Stimulated activated CD4-positive, alpha-beta T cell treated with anti-CD3 and anti-CD28 coated beads, Interleukin-12 subunit alpha, Interleukin-12 subunit beta, amount 100 ng/mL, for 48 hours (primary cell): ENCODE results near the gene CADPS.
A peak's percentile ranks its signal among the peaks of the same experiment; 100 is the strongest.

Experiments used
- DNase-seq, 3 donors: peaks; one replicate each; pipeline ENCODE4 v3.0.0-alpha.2; 2020; ENCODE audit warnings: low read depth in 2 of 3, low spot score in 1 of 3

Gene CADPS

DNA sequence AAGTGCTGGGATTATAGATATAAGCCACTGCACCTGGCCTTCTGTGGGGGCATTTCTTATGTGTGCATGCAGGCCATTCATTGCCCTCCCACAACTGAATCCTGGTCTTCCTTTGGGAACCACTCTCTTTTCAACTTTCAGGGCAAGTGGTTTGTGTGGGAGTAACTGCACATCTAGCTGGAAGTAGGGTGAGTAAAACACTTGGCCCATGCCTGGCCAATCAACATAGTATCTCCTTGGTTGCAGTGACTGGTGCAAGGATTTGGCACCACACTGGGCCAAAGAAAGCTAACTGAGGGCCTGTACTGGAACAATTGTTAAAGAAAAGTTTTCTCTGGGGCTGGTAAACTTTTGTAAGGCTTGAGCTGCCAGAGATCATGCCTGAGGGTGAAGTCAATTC lies 312.6 kb downstream of the CADPS start:
- DNase-seq, result no peak

DNA sequence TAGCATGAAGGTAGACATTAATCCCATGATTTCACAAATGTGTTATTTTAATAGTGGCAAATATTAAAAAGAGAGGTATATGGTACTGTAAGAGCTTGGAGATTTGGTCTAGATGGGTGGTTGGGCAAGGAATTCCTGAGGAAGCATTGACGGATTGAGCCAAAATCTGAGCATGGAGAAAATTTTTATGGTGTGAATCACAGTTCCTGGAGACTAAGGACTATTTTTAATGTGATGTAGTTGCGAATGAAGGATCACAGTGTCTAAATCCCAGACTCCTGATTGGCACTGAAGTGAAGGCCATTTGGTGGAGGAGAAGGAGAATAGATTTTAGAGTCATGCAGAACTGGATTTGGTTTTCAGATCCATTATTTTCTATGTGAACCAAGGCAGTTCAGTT lies 313.2 kb downstream of the CADPS start:
- DNase-seq, result no peak

DNA sequence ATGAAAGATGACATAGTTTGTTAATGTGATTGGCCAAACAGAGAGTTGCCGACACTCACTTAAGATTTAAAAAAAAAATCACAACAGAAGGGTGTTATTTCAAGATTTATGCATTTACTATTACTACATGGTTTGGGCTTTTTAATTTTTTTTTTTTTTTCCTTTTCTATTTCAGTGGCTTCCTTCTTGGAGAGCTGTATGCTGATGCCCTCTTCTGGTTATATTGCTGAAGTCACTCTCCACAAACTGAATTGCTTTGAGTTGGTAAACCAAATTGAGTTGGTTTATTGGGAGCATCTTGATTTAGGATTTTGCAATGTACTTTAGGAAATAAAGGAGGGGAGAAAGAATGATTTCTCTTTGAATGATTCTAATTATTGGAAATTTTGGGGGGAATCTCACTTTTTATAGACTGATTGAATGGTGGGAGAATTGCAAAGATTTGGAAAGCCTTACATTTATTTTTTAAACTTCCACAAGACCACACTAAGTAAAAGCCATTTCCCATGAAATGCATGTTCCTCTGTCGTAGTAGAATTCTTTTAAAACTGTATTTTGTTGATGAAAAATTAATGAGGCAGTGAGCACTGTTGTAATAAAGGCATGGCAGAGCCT lies 315.3 kb downstream of the CADPS start:
- DNase-seq, result no peak

DNA sequence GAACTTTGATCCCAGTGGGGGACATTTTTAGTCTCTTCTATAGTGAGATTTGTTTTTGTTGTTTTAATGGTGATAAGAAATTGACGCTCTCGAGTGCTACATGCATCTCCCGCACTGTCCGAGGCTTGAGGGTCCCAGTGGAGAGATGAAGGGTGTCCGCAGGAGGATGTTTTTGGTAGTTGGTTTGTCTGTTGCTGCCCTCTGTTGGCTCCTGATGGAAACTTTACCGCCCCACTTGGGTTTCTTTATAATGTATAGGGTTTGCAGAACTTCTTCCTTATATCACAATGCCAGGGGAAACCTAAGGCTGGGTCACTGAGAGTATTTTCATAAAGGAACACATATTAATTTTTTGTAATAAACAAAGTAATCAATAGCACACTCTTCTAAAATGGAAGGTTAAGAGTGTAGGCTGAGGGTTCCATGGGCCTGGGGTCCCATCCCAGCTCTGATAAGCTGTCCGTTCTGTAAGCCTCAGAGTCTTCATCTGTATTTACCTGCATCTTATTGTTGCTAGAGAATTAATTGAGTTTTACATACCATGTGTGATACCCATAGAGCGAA lies 316.6 kb downstream of the CADPS start:
- no peak for DNase-seq

DNA sequence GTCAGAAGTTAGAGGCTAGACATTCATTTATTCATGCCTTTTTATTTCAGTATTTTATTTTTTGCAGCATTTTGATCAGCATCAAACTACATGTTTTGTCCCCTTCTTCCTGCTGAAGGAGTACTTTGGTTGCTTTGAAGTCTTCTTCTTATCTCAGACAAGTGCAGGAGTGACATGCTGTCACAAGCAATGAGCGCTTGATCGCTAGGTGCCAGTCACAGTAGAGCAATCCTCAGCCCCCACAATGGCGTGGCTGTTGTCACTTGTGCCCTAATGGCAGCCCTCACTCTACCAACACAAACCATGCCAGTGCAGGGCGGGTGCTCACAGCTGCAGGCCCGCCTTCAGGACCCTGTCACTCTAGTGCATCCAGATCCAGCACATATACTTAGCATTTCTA lies 317.2 kb downstream of the CADPS start:
- no peak for DNase-seq

DNA sequence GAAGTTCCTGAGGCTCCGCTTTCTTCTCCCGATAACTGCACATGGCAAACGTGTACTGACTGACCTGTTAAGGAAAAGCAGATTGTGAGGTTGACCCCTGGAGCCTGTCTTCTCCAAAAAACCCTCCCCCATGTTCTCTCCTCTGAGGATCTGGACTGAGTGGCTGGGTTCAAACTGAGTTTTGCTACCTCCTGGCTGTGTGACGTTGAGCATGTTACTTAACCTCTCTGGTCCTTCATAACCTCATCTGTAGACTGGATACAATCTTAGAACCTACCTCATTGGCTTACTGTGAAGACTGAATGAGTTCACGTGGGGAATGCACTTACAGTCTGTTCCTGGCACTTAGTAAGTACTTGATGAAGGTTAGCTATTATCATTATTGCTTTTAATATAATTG lies 317.8 kb downstream of the CADPS start:
- no peak for DNase-seq

DNA sequence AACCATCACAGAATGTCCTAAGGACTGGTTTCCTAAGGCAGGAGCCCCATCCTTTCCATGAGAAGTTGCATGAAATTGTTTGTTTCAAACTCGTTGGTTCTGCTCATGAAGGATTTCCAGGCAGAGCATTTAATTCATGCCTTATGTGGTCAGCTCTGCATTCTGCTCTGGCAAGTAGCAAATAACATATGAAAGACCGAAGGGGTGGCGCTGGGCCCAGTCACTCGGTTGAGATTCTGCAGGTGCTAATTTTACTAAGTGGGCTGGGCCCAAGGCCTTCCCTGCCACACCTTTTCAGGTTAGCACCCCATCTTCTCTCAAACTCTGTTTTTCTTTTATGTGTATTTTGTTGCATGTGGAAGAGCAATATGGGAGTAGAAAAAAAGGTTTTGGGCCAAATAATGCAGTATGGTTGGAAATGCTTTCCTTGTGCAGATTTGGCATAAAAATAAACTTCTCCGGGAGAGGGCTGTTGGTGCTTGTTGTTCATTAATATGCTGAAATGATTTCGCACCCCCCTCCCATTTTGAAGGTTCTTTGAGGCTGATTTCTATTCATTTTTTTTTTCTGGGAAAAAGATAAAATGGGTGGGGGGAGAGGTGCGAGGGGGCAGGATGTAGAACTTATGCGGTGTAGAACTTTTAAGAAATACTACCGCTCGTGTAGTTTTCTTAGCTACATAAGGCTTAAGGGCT lies 318.9 kb downstream of the CADPS start:
- no peak for DNase-seq

DNA sequence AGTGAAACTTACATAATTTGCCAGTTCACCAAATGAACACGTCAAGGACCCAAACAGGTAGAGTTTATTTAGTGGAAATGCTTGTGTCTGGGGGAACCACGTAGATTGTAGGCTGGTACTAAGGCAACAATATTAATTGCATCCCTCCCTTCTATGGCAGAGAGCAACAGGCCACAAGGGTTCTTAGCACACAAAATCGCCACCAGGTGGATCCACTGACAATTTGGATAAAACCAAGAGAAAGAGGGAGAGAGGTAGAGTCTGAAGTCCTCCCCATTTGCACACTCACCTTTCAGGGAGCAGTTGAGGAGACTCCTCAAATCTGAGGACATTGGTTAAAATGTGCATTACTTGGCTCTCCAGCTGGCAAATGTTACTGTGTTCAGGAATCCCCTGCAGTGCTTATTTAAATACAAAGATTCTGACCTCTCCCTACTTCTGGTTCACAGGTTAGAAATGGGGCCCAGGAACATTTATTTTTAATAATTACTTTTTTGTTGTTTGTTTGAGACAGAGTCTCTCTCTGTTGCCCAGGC lies 320.9 kb downstream of the CADPS start:
- DNase-seq, result no peak

DNA sequence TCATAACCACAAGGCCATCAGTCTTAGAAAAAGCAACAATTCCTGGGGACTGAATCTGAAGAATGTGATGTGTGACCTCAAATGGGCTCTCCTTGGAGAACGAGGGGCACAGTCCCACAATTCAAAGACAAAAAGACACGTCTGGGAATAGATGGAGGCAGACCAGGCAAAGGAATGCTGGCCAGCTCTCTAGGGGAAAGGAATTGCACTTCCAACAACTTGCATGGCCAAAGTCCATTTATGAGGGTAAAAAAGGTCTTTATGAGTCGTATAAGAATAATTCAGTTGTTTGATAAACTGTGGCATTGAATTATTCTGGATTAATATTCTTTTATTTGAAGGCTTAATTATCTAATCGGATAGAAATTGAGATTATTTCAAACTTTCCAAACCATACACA lies 321.4 kb downstream of the CADPS start:
- no peak for DNase-seq

DNA sequence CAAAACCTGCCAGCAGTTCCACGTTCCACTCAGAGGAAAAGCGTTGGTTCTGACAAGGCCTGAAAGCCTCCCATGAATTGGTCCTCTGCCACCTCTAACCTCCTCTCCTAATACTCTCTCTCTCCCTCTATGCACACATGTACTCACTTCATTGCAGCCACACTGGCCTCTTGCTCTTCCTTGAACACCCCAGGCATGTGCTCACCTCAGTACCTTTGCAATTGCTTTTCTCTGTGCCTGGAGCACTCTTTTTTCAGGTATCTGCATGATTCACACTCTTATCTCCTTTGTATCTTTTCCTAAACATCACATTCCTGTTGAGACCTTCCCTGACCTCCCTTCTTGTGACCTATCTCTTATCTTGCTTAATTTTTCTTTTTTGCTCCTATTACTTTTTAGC lies 323.7 kb downstream of the CADPS start:
- DNase-seq, result no peak

DNA sequence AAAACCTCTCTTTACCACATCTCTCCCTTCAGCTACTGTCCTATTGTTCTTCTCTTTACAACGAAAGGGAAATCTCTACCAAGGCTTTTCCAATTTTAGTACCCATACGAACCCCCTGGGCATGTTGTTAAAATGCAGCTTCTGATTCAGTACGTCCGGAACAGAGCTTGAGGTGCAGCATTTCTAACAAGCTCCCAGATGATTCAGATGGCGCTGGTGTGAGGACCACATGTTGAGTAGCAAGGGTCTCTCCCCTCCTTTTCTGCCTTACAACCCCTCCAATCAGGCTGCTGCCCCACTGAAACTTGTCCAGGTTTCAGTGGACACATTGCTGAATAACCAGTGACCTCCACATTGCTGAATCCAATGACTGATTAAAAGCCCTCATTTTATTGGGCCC lies 324.8 kb downstream of the CADPS start:
- DNase-seq, result no peak

DNA sequence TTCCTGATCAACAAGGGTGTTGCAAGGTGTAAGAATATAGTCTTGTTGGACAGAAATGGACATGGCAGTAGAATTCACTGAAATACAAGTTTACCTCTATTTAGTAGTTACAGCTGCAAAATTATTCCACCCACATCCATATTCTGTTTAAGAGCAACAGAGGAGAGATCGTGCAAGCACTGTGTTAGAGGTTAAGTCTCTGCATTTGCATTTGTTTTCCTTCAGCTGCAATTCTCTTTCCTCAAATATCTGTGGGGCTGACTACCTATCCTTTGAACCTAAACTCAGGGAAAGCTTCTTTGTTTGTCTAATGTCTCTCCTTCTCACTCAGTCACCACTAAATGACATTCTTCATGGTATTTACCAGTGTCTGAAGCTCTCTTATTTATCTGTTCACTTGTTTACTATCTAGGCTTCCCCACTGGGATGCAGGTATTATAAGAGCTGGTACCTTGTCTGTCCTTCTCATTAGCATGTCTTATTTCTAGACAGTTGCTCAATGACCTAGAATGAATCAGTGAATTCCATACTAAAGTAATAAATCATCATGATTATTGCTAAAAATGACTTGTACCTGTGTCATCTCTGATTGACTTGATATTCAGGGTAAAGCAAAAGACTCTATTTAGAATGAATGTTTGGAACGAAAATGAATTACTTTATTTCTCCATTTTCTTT lies 326.5 kb downstream of the CADPS start:
- DNase-seq, result no peak

DNA sequence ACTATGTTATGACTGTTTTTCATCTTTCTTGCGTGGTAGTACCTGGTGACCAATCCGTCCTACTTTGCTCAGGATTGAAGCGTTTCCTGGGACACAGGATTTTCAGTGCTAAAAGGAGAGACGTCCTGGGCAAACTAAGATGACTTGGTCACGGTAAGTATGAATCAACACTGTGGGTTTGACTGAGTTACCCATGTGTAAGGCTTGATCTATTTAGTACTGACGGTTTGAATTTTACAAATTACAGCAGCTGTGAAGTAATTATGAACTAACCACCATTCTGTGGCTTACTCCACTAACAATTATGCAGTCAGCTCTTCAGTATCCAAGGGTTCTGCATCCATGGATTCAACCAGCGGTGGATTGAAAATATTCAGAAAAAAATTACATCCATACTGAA lies 328.9 kb downstream of the CADPS start:
- no peak for DNase-seq

DNA sequence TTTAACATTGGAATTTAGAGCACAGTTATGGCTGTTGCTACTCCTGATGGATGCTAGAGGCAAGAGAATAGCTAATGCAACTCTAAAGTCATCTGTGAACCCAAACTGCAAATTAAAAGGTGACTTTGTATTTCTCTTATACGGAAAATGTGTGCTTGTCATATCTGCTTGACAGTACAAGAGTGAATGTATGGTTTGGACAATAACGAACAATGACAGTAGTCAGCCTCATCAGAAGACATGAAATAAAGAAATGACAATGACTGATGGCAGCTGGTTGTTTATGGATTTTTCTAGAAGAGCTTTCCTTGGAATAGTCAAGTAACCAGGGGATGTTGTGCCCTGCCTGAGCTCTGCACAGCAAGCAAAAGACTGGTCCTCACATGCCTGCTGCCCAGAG lies 333.0 kb downstream of the CADPS start:
- no peak for DNase-seq

DNA sequence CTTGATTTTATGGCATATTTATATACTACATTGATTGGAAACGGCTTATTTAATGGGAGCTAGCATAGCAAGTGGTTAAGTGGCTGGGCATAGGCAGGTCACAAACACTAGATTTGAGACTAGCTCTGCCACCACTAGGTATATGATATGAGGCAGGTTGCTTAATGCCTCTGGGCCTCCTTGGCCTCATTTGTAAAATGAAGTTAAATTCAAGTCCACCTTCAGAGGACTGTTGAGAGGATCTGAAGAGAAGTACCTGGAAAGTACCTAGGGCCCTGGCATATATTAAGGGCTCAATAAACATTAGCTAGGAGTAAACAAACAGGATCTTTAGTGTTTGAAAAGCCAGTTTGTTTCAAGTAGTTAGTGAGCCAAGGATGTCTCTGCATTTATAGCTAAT lies 335.5 kb downstream of the CADPS start:
- no peak for DNase-seq

DNA sequence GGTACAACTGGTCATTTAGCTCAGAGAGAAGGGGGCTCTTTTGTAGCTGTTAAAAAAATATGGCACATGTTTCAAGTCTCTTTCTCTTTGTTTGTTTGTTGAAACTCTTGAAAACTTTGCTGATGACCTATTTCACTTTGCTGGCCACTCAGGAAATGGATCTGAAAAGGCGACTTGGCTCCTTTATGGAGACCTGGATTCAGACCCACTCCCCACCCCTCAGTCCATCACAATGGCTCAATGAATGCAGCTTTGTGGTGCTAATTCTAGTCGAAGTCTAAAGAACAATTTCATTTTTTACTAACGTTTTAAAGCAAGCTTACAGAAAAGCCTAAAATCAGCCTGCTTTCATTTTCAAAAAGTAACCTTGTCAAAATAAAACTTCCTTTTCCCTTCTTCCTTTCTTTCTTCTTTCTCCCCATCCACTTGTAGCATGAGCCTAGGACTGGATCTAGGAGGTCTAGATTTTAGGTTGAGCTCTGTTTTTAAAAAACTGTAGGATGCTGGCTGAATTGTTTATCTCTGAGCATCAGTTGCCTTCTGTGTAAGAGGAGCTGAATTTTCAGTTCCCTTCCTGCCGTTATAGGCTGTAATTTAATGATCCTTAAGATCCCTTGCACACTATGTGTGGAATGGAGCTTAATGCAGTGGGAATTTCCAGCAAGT lies 336.4 kb downstream of the CADPS start:
- no peak for DNase-seq

DNA sequence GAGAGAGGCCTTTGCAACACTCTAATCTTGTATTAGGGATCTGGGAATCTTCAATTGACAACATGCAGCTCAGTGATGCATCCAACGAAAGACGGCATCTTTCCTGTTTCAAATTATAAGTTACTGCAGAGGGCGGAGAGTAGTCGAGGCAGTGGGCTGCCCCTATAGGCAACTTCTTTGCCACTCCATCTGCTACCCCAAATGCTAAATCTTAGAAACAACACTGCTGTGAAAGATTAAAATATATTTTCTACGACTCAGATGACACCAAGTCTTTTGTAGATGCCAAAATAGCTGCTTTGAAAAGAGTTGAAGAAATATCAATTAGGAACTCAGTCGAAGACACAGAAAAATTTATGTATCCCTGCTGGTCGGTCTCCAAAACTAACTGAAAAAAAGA lies 340.9 kb downstream of the CADPS start:
- DNase-seq, result no peak

DNA sequence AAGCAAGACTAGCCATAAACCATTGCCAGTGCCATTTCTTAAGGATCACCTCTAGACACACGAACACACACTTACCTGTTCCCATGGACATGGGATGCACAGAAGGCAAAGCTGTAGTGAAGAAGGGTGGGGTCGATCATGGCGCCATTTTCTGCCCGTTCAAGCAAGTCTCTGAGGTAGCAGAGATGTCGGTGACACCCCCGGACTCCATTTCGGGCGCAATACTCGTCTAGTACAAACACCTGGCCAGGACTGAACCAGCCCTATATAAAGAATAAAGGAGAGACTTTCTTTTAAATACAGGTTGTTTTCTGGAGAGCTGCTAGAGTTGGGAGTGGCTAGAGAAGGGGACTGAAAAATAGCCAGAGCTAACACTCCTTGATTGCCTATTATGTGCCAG lies 342.4 kb downstream of the CADPS start:
- DNase-seq, result no peak

DNA sequence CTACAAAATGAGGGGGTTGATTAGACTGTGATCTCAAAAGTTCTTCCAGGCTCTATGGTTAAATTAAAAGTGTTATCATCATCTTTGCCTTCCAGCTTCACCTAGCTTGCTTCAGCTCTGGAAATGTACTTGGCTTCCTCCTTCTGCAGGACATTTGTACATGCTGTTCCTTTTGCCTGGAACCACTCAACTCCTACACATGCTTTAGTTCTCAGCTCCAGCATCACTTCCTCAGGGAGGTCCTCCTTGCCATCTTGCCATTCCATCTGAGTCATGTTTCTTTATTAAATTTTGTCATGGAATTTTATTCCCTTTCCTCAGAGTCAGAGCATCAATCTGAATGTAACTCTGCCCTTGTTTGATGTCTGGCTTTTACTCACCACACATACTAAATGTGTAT lies 343.2 kb downstream of the CADPS start:
- no peak for DNase-seq

DNA sequence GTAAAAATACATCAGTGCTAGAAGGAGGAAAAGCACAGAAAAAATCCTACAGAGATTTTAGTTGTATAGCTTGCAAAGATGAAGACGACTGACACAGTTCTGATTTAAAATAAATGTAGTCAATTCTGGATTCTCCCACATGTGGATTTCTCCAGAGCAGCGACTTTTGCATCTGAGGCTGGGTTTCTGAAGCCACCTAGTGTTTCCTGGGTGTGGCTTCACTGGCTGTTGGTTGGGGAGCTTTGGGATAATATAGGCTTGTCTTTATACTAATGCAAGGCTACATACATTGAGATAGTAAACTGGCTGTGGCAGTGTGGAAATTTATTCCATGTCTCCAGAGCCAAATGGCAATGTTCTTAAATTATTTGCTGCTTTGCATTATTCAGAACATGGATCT lies 343.7 kb downstream of the CADPS start:
- DNase-seq, result no peak

DNA sequence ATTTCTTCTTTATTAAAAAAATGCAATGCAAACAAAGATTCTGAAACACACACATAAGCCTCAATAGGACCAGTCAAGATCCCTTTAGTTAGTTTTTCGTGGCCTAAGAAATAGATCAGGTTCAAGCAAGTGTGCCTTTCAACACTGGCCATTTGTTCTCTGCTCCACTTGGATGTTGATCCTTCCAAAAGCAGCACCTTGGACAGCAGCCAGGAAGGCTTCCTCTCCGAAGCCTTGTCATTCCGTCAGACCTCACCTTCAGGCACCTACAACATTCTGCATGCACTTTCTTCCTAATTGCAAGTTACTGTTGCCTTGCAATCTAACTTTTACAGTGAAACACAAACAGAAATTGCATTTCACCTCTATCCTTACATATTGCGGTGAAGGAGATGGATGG lies 346.0 kb downstream of the CADPS start:
- DNase-seq, result peak in 1 of 3 donors; percentile 0

DNA sequence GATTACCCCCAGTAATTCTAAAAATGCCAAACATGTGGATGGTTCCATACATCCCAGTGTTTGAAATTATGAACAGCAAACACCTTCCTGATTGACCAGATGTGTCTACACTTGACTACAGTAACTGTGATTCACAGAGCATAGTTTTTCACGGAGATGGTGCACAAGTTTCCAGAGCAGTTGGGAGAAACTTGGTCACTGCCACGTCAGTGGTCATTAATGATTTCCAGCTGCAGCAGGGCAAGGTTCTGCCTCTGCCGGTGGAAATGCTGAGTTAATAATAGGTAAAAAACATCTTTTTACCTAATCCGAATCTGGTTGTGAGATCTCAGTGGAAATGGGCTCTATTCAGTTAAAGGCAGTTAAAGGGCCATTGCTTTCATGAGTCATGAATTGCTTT lies 347.7 kb downstream of the CADPS start:
- DNase-seq, result no peak
